ENCODE data around the gene AXIN2.

AXIN2 gene, protein sequence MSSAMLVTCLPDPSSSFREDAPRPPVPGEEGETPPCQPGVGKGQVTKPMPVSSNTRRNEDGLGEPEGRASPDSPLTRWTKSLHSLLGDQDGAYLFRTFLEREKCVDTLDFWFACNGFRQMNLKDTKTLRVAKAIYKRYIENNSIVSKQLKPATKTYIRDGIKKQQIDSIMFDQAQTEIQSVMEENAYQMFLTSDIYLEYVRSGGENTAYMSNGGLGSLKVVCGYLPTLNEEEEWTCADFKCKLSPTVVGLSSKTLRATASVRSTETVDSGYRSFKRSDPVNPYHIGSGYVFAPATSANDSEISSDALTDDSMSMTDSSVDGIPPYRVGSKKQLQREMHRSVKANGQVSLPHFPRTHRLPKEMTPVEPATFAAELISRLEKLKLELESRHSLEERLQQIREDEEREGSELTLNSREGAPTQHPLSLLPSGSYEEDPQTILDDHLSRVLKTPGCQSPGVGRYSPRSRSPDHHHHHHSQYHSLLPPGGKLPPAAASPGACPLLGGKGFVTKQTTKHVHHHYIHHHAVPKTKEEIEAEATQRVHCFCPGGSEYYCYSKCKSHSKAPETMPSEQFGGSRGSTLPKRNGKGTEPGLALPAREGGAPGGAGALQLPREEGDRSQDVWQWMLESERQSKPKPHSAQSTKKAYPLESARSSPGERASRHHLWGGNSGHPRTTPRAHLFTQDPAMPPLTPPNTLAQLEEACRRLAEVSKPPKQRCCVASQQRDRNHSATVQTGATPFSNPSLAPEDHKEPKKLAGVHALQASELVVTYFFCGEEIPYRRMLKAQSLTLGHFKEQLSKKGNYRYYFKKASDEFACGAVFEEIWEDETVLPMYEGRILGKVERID

GRCh38 chr17:65561452-65562205, at the start of gene AXIN2:
TSS of gene AXIN2 (minus strand) at chr17:65561648. CDS start at chr17:65558620, 3,028 bp downstream.
- peak; percentile 28 for DNase-seq

GRCh38 chr17:65609749-65610148, 48.3 kb upstream of the AXIN2 start:
- no peak for DNase-seq

GRCh38 chr17:65609286-65609685, 47.8 kb upstream of the AXIN2 start:
- no peak for DNase-seq

DNA sequence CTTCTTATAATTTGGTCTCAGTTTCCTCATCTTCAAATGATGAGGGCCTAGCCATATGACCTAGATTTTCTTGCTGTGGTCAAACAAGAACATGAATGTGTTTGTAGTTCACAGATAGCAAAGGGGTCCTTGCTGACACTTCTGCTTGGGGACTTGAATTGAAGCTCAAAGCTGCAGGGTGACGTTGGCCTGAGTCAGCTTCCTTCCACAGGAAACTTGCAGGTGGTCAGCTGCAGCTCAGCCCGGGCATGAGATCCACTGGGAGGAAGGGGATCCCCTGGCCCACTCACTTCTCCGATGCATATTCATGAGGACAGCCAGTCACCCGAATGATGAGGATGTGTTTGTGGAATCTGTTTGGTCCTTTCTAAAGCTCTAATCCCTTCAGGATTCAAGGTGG, 42.6 kb upstream of the AXIN2 start:
- no peak for DNase-seq

- DNase-seq: no peak
Observed at GRCh38 chr17:65601881-65602280, 40.4 kb upstream of the AXIN2 start.

DNA sequence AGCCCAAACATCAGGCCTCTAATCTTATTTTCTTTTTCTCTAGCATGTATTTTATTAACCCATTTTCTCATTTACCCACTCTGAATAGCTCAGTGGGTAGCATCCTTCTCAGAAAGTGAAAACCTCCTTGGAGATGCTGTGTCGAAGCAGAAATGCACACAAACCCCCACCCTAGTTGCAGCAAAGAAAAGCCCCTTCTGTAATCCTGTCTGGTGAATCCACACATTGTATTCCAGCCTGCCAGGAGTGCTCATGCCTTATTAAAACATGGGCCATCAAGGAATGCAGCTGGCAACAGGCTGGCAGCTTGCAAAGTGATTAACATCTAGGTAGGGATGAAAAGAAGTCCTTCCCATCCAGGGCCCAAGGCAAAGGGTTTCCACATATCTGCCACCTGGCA, 39.7 kb upstream of the AXIN2 start:
- no peak for DNase-seq

DNA sequence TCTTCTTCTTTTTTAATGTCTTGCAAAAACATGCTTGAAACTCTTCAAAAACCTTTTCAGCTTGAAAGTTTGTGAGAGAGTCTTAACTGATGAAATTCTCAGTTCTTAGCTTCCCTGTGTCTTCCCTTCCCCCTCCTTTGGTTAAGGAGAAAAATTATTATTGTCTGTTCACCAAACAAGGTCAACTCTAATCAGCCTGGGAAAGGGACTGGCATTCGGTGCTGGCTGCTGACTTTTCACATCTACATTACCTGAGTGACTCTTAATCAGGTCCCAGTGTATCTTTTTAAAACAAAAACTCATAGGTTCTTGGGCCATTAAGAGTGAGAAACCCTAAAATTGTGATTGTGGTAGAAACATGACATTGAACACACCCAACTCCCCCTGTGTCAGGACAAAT, 39.1 kb upstream of the AXIN2 start:
- no peak for DNase-seq

DNA sequence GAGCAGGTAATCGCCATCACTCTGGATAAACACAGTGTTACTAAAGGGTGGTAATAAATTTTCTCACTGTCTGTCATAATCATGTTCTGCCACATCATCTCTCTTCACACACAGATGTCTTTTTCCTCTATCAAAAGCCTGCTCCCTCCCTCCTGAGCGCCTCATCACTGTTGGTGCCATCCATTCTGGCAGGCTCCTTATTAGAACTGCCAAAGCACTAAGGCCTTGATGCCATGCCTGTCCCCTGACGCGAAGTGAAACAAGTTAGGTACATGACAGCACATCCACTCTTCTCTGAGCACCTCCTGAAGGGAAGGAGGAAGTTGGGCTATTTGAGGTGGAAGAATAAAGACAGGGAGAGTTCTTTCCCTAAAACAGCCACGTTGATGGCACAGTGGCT, 38.2 kb upstream of the AXIN2 start:
- no peak for DNase-seq

DNA sequence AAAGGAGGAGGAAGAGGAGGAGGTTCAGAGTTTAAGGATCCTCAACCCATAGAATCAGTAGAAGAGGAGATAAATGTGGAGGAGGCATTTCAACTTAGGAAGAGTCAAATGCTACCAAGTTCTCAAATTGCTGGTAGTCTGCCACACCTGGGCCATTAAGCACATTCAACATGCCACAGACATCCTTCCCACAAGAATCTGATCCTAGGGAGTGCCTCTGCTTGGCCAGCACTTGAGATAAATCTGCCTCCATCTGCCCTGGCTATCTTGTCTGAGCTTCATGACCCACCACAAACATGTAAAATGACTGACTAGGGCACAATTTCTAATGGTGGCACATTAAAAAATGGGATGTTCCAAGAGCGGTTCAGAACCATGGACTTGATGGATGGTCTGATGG, 37.3 kb upstream of the AXIN2 start:
- no peak for DNase-seq

GRCh38 chr17:65595071-65595656, 33.7 kb upstream of the AXIN2 start:
- no peak for DNase-seq

- no peak for DNase-seq
Observed at GRCh38 chr17:65593855-65594845, 32.7 kb upstream of the AXIN2 start.

GRCh38 chr17:65593092-65593854, 31.8 kb upstream of the AXIN2 start:
- no peak for DNase-seq

- DNase-seq: no peak
Observed at GRCh38 chr17:65592125-65592965, 30.9 kb upstream of the AXIN2 start.

DNA sequence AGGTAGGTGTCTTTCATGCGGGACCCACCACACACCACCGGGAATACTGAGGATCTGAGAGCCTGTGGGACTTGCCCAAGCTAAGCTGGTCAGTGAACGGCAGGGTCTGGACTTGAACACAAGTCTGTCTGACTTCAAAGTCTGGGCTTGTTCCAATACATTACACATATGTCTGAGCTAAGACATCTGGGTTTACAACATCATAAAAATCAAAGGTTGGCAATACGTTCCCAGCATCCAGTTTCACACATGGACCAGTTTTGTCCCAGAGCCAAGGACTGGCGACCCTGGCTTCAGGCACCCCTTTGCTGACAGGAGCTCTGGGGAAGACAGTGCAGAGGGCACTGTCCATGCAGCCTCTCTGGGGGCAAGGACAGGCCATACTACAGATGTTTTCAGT, 27.9 kb upstream of the AXIN2 start:
- DNase-seq: no peak

DNA sequence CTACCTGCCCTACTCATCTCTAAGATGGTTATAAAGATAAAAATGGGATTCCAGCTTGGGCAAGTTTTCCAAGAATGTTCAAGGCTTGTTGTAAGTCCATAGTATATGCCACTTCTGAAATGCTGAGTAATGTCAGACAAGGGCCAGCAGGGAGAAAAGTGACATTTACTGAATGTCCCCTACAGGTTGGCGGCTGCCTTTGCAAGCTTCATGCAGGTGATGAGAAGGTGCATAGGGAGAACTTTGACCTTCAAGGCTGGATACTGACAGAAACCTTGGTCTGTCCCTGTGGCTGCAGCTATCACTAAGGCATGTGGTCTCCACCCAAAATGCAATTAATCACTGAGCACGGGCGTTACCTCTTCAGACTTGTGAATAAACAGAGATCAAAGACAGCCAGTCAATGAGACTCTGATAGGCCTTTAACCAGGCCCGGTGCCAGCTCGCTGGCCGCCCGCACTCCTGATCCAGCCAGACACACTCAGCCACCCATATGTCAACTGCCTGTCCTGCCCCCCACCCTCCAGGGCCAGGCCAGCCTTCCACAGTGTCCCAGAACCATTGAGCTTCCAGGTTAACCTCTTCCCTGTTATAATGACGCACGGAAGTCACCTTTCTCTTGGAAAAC, 26.8 kb upstream of the AXIN2 start:
- DNase-seq: no peak

- no peak for DNase-seq
Observed at GRCh38 chr17:65587534-65588180, 26.2 kb upstream of the AXIN2 start.

- no peak for DNase-seq
Observed at GRCh38 chr17:65586899-65587298, 25.5 kb upstream of the AXIN2 start.

- no peak for DNase-seq
Observed at GRCh38 chr17:65584604-65585521, 23.4 kb upstream of the AXIN2 start.
